ENCODE data around the gene IRF2BPL.

DNA sequence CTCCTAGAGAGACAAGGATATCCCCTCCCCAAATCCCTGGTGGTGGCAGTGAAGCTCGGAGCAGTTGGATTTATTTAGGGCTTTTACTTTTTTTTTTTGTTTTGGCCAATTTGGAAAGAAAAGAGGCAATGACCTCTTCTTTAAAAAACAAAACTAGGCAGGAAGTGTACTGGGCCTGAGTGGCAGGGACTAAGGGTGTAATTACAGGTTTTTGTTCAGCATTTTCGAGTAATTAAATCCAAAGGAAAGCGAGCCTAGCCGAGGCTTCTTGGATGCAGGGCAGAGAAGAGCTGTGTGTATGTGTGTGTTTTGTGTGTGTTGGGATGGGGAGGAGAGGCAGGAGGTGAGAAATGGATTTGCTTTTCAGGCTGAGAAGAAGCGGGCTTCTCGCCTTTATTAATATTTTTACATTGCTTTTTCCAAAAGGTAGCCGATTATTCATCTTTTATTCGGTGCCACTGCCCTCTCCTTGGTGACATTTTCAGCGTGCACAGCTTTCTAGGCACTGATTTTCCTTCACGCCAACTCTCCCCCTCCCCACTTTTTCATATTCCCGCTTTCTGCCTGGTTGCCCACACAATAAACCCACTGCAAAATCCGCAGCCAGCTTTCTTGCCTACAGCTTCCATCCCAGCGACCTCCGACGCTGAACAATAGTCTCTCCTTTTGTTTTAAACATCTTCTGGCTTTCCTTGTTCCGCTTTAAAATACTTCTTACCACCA is 8.9 kb upstream of the IRF2BPL start:
- TF ChIP-seq, protein P1, sequence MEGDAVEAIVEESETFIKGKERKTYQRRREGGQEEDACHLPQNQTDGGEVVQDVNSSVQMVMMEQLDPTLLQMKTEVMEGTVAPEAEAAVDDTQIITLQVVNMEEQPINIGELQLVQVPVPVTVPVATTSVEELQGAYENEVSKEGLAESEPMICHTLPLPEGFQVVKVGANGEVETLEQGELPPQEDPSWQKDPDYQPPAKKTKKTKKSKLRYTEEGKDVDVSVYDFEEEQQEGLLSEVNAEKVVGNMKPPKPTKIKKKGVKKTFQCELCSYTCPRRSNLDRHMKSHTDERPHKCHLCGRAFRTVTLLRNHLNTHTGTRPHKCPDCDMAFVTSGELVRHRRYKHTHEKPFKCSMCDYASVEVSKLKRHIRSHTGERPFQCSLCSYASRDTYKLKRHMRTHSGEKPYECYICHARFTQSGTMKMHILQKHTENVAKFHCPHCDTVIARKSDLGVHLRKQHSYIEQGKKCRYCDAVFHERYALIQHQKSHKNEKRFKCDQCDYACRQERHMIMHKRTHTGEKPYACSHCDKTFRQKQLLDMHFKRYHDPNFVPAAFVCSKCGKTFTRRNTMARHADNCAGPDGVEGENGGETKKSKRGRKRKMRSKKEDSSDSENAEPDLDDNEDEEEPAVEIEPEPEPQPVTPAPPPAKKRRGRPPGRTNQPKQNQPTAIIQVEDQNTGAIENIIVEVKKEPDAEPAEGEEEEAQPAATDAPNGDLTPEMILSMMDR (optimal IDR thresholded peaks at IDR 0.05 in 1 of 3, IDR thresholded peaks at IDR 0.05 in 1 of 3, conservative IDR thresholded peaks at IDR 0.05 in 1 of 3; ENCODE audit: extremely low read depth in 1 of 3, insufficient read depth in 2 of 3, low read length in 3 of 3), result no peak
- TF ChIP-seq EZH2 (IDR thresholded peaks at IDR 0.05; ENCODE audit: low read length), result no peak
